GM18873 (cell line): ENCODE measurements around the gene CRNKL1.

ENCODE experiments used
- ATAC-seq: cut with Tn5 transposase; IDR thresholded peaks from one replicate; pipeline ENCODE4 v1.9.1; 2021; ENCODE audit warnings: mild to moderate bottlenecking, moderate library complexity, moderate number of reproducible peaks; ENCODE audit not compliant: unreplicated experiment, low FRiP score

Gene CRNKL1

GRCh38 chr20:20063941-20064702 lies 11.9 kb upstream of the CRNKL1 start:
- no peak for ATAC-seq

- ATAC-seq: no peak
These were observed 8.2 kb upstream of the CRNKL1 start for GRCh38 chr20:20060234-20060998.

GRCh38 chr20:20051767-20052073 lies 546 bp downstream of the CRNKL1 start:
- peak; percentile 1 for ATAC-seq

GRCh38 chr20:20039752-20040387 lies 12.4 kb downstream of the CRNKL1 start:
- ATAC-seq: no peak

GRCh38 chr20:20038586-20038985 lies 13.7 kb downstream of the CRNKL1 start:
- ATAC-seq: no peak

GRCh38 chr20:20037960-20038359 lies 14.3 kb downstream of the CRNKL1 start:
- ATAC-seq: no peak

GRCh38 chr20:20036756-20037155 lies 15.5 kb downstream of the CRNKL1 start:
- ATAC-seq: no peak

- ATAC-seq: no peak
These were observed 17.8 kb downstream of the CRNKL1 start for GRCh38 chr20:20034486-20034885.

GRCh38 chr20:20031790-20032189 lies 20.5 kb downstream of the CRNKL1 start:
- no peak for ATAC-seq

- ATAC-seq: no peak
These were observed 25.0 kb downstream of the CRNKL1 start for GRCh38 chr20:20027284-20027683.

- ATAC-seq: no peak
These were observed 27.3 kb downstream of the CRNKL1 start for GRCh38 chr20:20024942-20025341.

GRCh38 chr20:20023395-20023794 lies 28.9 kb downstream of the CRNKL1 start:
- ATAC-seq: no peak

- peak; percentile 55 for ATAC-seq
These were observed 29.8 kb downstream of the CRNKL1 start for GRCh38 chr20:20022498-20022897.

- ATAC-seq: no peak
These were observed 30.4 kb downstream of the CRNKL1 start for GRCh38 chr20:20021835-20022234.

GRCh38 chr20:20020908-20021307 lies 31.4 kb downstream of the CRNKL1 start:
- ATAC-seq: no peak

- no peak for ATAC-seq
These were observed 33.1 kb downstream of the CRNKL1 start for GRCh38 chr20:20019123-20019522.

- ATAC-seq: no peak
These were observed 33.9 kb downstream of the CRNKL1 start for GRCh38 chr20:20018366-20018765.

GRCh38 chr20:20017844-20018185 lies 34.5 kb downstream of the CRNKL1 start:
- no peak for ATAC-seq

GRCh38 chr20:20017001-20017843 lies 35.0 kb downstream of the CRNKL1 start, which contains the start of gene NAA20:
Gene NAA20, plus strand, starts transcription at chr20:20017362. Its CDS starts 35 bp downstream, at chr20:20017397.
- ATAC-seq: peak; percentile 97

- ATAC-seq: no peak
These were observed 37.6 kb downstream of the CRNKL1 start for GRCh38 chr20:20014659-20015058.

- no peak for ATAC-seq
These were observed 39.7 kb downstream of the CRNKL1 start for GRCh38 chr20:20012541-20012940.
